H1 (cell line): ENCODE measurements around the gene DRC1.
"Not testable (repeated sequence)": the region's sequence is repeated elsewhere in the genome, so short reads cannot be mapped to it uniquely, and the experiment has no call there.

ENCODE experiments used
- CEBPB ChIP-seq: IDR thresholded peaks from 2 replicates; pipeline ENCODE4 v1.6.1; 2012; ENCODE audit warnings: low read depth, low read length
- CHD1 ChIP-seq: IDR thresholded peaks from 2 replicates; pipeline ENCODE4 v1.6.1; 2012; ENCODE audit warnings: low read depth, low read length, improper control_type of control experiment
- CTCF ChIP-seq, 3 experiments: IDR thresholded peaks; 1 replicate in 2 of 3; 2 replicates in 1 of 3; pipeline versions ENCODE4 v1.5.1 to v1.6.1; 2011; ENCODE audit warnings: low read length in 3 of 3, mild to moderate bottlenecking in 3 of 3, inconsistent platforms in 2 of 3, low read depth in 1 of 3, moderate library complexity in 1 of 3; ENCODE audit not compliant: insufficient read depth in 1 of 3; ENCODE audit errors: control extremely low read depth in 1 of 3
- EP300 ChIP-seq, 2 experiments: IDR thresholded peaks; 1 replicate in 1 of 2; 2 replicates in 1 of 2; pipeline ENCODE4 v1.6.1; 2011 to 2012; ENCODE audit warnings: low read depth in 2 of 2, low read length in 2 of 2, mild to moderate bottlenecking in 2 of 2, borderline replicate concordance in 1 of 2, inconsistent platforms in 1 of 2, moderate library complexity in 1 of 2
- EZH2 ChIP-seq: fragments of 200-600 bp; sonication (generic); IDR thresholded peaks from 2 replicates; pipeline ENCODE4 v1.7.1; 2012; ENCODE audit warnings: low read depth, mild to moderate bottlenecking, moderate library complexity, low read length, inconsistent platforms; ENCODE audit not compliant: severe bottlenecking
- KDM1A ChIP-seq: fragments of 200-600, 300-600 bp; sonication (generic); IDR thresholded peaks from 2 replicates; pipeline ENCODE4 v1.7.1; 2016; ENCODE audit warnings: mild to moderate bottlenecking, low read length, borderline replicate concordance
- KDM4A ChIP-seq: IDR thresholded peaks from one replicate; pipeline ENCODE4 v1.7.1; 2012; ENCODE audit warnings: low read depth, mild to moderate bottlenecking, moderate library complexity, low read length, inconsistent platforms; ENCODE audit not compliant: severe bottlenecking
- MAX ChIP-seq: IDR thresholded peaks from 2 replicates; pipeline ENCODE4 v1.6.1; 2012; ENCODE audit warnings: inconsistent platforms
- POLR2A ChIP-seq, 2 experiments: IDR thresholded peaks; 1 replicate in 1 of 2; 2 replicates in 1 of 2; pipeline ENCODE4 v1.6.1; 2011; ENCODE audit warnings: low read depth in 2 of 2, low read length in 2 of 2, mild to moderate bottlenecking in 2 of 2; ENCODE audit errors: control extremely low read depth in 1 of 2
- SIN3A ChIP-seq, 2 experiments: IDR thresholded peaks in 1 of 2; conservative IDR thresholded peaks in 1 of 2; 2 replicates each; pipeline ENCODE4 v1.6.1; 2011 to 2012; ENCODE audit warnings: low read length in 2 of 2, improper control_type of control experiment in 1 of 2, low read depth in 1 of 2, mild to moderate bottlenecking in 1 of 2
- SIX5 ChIP-seq: IDR thresholded peaks from 2 replicates; pipeline ENCODE4 v1.6.1; 2011; ENCODE audit warnings: mild to moderate bottlenecking, low read depth, low read length
- TAF1 ChIP-seq: IDR thresholded peaks from 2 replicates; pipeline ENCODE4 v1.6.1; 2011; ENCODE audit warnings: mild to moderate bottlenecking, low read depth, low read length
- TBP ChIP-seq: IDR thresholded peaks from 2 replicates; pipeline ENCODE4 v1.6.1; 2011; ENCODE audit warnings: low read depth, low read length, improper control_type of control experiment
- USF2 ChIP-seq: IDR thresholded peaks from 2 replicates; pipeline ENCODE4 v1.6.1; 2011; ENCODE audit warnings: low read length, improper control_type of control experiment

GRCh38 chr2:26354469-26354868 is 47.3 kb upstream of the DRC1 start:
- TF ChIP-seq EZH2; POLR2A (IDR thresholded peaks at IDR 0.05; ENCODE audit: control extremely low read depth in 1 of 2, low read depth in 2 of 2, low read length in 2 of 2); CTCF (IDR thresholded peaks at IDR 0.05; ENCODE audit: control extremely low read depth in 1 of 3, insufficient read depth in 1 of 3, low read depth in 1 of 3, low read length in 3 of 3); CEBPB; TAF1; SIN3A (conservative IDR thresholded peaks at IDR 0.05 in 1 of 2, IDR thresholded peaks at IDR 0.05 in 1 of 2; ENCODE audit: low read depth in 1 of 2, low read length in 2 of 2); SIX5; KDM1A; MAX; KDM4A; USF2; EP300 (IDR thresholded peaks at IDR 0.05; ENCODE audit: borderline replicate concordance in 1 of 2, low read depth in 2 of 2, low read length in 2 of 2); TBP; CHD1: not testable (repeated sequence)
